Activated CD4-positive, CD25-positive, alpha-beta regulatory T cell treated with anti-CD3 and anti-CD28 coated beads, Interleukin-2, amount 50 U/mL, for 24 hours (primary cell): ENCODE data around the gene USP26.
"Not testable (repeated sequence)": the region's sequence is repeated elsewhere in the genome, so short reads cannot be mapped to it uniquely, and the experiment has no call there.

ENCODE experiments used
- ATAC-seq, 2 donors: fragments of 150-1000 bp; cut with Tn5 transposase; one replicate each; pipeline ENCODE4 v1.10.0; 2021; ENCODE audit warnings: mild to moderate bottlenecking in 1 of 2, moderate library complexity in 1 of 2

USP26 gene

GRCh38 chrX:133097031-133097430 lies at the start of gene USP26:
Gene USP26, minus strand, starts transcription at chrX:133097109. Its CDS starts 68,889 bp downstream, at chrX:133028220.
- ATAC-seq, result no peak

DNA sequence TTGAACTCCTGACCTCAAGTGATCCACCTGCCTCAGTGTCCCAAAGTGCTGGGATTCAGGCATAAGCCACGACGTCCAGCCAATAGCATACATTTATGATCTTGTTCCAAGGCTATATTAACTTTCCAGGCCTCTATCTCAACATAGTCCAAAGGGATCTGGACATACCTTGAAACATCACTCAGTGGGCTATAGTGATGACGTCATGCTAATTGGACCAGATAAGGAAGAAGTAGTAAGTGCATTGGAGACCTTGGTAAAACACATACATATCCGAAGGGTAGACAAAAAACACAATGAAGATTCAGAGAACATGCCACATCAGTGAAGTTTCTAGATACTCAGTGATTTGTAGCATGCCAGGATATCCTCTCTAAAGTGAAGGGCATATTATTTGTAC lies 37.4 kb upstream of the USP26 start:
- ATAC-seq, result no peak

GRCh38 chrX:133120406-133120805 lies 23.5 kb upstream of the USP26 start:
- no peak for ATAC-seq

- no peak for ATAC-seq
Observed at GRCh38 chrX:133094098-133094731, 2.7 kb downstream of the USP26 start.

- no peak for ATAC-seq
Observed at GRCh38 chrX:133090236-133090809, 6.6 kb downstream of the USP26 start.

- no peak for ATAC-seq
Observed at GRCh38 chrX:133089411-133089810, 7.5 kb downstream of the USP26 start.

DNA sequence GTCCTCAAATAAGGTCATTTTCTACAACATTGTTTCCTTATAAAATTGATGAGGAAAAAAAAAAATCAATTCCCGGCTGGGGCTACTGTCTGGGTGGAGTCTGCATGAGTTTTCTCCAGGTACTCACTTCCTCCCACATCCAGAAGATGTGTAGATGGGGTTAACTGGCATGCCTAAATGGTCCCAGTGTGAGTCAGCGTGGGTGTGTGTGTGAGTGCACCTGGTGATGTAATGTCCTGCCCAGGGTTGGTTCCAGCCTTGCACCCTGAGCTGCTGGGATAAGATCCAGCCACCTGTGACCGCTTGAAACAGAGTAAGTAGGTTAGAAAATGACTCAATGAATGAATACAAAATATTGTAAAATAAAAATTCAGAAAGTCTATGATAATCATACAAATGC lies 11.1 kb downstream of the USP26 start:
- ATAC-seq, result no peak

DNA sequence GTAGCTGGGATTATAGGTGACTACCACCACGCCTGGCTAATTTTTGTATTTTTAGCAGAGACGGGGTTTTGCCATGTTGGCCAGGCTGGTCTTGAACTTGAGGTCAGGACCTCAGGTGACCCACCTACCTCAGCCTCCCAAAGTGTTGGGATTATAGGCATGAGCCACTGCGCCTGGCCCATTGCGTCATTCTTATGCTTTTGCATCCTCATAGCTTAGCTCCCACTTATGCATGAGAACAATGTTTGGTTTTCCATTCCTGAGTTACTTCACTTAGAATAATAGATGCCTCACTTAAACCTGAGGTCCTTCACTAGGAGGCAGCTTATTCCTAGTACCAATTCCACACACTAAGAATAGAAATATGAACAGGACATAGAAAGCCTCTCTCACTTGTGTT lies 11.9 kb downstream of the USP26 start:
- not testable (repeated sequence) for ATAC-seq

- no peak for ATAC-seq
Observed at GRCh38 chrX:133083899-133084298, 13.0 kb downstream of the USP26 start.

- ATAC-seq, result no peak
Observed at GRCh38 chrX:133081990-133082389, 14.9 kb downstream of the USP26 start.

- ATAC-seq, result not testable (repeated sequence)
Observed at GRCh38 chrX:133077856-133078255, 19.1 kb downstream of the USP26 start.

DNA sequence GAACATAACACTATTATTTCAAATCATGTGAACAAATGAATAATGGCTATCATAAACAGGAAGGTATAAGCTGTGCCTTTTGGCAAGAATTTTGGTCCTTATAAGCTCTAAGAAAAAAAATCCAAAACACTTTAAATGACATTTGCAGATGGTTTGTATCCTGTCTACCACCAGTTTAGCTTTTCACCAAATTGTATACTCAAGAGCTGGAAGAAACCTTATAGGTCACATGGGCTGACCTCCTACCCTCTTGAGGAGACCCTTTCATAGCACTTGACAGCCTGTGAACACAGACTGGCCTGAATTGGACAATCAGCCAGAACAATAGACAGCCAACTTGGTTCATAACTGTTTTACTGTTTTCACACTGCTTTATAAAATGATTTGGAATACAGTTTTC lies 24.3 kb downstream of the USP26 start:
- no peak for ATAC-seq

DNA sequence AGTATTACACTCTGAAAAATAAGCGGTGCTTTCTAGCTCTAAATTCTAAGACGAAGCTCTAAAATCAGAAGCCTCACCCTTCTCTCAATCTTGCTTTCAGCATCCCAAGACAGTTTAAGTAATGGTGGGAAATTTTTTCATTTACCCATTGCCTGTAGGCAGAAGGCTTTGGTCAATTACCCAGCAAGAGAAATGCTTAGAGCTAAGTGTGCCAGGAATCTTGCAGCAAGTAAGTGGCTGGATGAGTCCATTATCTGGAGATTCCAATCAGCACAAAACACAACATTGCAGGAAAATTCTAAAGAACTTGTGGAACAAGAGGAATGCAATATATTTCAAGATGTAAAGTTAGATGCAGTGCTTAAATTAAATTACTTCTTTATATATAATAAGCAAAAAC lies 28.4 kb downstream of the USP26 start:
- ATAC-seq, result no peak

GRCh38 chrX:133056341-133056740 lies 40.6 kb downstream of the USP26 start:
- ATAC-seq, result no peak

GRCh38 chrX:133054761-133055405 lies 42.0 kb downstream of the USP26 start:
- no peak for ATAC-seq

DNA sequence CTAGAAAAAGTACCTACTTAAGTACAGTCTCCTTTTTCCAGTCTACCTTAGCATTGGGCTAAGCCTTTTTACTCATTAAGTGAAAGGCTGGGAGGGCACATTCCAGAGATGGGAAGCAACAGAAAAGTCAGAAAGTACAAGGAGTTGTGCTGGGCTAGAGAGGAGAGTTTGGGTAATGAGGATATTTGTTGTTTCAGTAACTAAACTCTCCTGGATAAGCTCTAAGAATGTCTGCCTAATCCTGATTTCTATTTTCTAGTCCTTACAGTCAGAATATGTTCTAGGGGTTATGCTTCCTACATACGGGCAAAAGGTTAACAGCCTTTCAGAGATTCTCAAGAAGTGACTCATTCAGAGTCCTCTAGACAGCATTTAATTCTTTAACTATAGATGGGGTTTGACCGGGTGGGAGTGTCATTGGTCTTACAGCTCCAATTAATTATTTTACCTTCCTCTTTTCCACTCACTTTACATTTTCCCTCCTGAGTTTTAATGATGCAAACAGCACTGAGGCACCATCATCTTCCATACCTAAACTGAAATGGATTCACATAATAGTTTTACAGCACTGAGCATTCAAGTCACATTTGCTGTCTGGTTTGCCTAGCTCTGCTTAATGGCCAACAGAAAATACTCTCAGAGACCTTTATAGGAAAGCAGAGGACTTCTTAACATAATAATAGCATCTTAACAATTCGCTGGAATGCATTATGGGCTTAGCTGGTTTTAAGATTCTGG lies 42.9 kb downstream of the USP26 start:
- no peak for ATAC-seq

DNA sequence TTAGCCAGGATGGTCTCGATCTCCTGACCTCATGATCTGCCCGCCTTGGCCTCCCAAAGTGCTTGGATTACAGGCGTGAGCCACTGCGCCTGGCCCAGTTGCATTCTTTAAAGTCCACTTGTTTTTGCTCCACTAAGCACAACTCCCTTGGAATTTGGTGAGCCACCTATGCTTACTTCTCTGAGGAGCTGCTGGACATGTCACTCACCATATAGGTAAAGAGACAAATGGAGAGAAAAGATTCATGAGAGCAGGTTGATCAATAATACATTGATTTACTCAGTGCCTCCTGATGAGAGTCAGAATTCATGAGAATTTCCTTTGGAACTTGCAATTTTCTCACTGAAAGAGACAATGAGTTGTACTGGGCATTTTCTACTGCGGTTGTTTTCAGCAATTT lies 48.2 kb downstream of the USP26 start:
- ATAC-seq, result no peak

- no peak for ATAC-seq
Observed at GRCh38 chrX:133046601-133047000, 50.3 kb downstream of the USP26 start.

DNA sequence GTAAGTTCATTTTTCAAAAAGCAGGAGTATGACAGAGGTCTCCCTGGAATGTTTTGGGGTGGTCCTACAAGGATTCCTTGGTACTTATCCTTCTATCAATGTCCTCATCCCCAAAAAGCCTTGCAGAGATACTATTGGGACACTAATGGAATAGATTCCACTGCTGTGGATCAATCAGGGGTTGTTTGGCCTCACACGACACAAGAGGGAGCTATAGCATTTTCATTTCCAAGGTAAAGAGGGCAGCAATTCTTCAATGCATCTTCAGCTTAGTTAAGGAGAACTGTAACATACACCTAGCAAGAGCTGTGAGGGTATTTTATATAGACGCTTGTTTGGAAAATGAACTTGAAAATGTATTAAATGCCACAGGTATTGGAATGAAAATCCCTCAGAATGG lies 50.9 kb downstream of the USP26 start:
- no peak for ATAC-seq

DNA sequence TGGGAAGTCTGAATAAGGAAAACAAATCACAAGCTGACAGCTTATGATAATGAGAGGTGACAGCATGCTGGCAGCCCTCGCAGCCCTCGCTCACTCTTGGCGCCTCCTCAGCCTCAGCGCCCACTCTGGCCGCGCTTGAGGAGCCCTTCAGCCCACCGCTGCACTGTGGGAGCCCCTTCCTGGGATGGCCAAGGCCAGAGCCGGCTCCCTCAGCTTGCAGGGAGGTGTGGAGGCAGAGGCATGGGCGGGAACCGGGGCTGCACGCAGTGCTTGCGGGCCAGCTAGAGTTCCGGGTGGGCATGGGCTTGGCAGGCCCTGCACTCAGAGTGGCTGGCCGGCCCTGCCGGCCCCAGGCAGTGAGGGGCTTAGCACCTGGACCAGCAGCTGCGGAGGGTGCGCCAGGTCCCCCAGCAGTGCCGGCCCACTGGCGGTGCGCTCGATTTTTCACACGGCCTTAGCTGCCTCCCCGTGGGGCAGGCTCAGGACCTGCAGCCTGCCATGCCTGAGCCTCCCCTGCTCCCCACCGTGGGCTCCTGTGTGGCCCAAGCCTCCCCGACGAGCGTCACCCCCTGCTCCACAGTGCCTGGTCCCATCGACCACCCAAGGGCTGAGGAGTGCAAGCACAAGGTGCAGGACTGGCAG lies 52.6 kb downstream of the USP26 start:
- ATAC-seq, result not testable (repeated sequence)

DNA sequence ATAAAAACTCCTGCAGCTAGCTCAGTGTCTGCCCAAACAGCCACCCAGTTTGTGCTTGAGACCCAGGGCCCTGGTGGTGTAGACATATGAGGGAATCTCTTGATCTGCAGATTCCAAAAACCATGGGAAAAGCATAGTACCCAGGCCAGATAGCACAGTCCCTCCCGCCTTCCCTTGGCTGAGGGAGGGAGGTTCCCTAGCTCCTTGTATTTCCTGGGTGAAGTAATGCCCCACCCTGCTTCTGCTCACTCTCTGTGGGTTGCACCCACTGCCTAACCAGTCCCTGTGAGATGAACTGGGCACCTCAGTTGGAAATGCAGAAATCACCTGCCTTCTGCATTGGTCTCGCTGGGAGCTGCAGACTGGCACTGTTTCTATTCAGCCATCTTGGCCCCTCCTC lies 54.6 kb downstream of the USP26 start:
- ATAC-seq, result no peak

GRCh38 chrX:133033010-133033409 lies 63.9 kb downstream of the USP26 start:
- ATAC-seq, result no peak

GRCh38 chrX:133018229-133018628 lies 78.7 kb downstream of the USP26 start:
- no peak for ATAC-seq
